GDM1 (cell line): ENCODE data around the gene KLHDC7A.
"Not testable (repeated sequence)": the region's sequence is repeated elsewhere in the genome, so short reads cannot be mapped to it uniquely, and the experiment has no call there.

Experiments used
- DNase-seq: peaks from one replicate; lab custom pipeline; 2025; lab: John Stamatoyannopoulos, UW

The KLHDC7A gene

DNA sequence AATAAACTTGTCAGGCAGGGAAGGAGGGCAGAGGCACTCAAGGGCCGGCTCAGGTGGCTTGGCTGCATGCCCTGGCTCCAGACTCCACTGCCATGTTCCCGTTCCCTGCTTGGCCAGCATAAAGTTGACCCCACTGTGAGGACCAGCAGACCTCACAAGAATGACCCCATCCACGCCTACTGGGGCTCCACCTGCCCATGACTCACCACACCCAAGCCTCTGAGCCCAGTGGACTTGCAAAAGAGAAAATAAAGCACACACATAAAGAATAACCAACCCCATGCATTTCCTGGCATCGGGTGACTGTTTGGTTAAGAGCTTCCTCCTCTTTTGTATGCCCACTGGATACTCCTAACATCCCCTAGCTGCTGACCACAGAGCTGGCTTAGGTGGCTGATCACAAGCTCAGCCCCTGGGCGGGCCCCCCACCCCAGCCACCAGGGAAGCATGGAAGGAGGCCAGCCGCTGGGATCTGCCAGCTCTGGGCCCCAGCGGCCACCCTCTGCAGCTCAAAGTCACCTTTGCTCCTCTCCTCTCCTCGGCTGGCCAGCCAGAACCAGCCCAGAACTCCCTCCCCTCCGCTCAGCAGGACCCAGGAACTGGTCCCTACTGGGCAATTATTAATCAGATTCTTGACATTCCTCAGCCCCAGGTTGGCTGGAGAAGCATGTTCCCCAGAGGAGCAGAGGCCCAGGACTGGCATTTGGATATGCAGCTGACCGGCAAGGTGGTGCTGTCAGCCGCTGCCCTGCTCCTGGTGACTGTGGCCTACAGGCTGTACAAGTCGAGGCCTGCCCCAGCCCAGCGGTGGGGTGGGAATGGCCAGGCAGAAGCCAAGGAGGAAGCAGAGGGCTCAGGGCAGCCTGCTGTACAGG is at the start of gene KLHDC7A:
Gene KLHDC7A (plus strand): TSS at position 616 of the 875 bp plus-strand sequence. CDS start 52 bp downstream, at position 668.
- DNase-seq, result no peak

DNA sequence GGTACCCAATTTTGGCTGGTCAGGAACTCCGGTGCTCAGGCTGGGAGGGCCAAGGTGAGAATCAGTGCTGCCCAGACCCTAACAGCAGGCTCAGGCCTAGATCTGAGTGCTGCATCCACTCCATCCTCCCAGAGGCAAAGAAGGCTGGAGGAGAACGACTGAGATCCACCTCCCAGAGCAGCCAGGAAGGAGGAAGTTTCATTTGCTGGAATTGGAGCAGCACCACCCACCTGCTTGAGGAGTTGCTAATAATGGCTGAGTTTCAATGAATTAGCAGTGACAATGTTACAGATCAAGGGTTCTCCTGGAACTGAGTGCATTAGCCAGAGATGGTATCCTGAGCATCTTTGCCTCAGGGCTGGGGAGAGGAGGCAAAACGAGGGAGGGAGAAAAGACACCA is 46.7 kb upstream of the KLHDC7A start:
- no peak for DNase-seq

DNA sequence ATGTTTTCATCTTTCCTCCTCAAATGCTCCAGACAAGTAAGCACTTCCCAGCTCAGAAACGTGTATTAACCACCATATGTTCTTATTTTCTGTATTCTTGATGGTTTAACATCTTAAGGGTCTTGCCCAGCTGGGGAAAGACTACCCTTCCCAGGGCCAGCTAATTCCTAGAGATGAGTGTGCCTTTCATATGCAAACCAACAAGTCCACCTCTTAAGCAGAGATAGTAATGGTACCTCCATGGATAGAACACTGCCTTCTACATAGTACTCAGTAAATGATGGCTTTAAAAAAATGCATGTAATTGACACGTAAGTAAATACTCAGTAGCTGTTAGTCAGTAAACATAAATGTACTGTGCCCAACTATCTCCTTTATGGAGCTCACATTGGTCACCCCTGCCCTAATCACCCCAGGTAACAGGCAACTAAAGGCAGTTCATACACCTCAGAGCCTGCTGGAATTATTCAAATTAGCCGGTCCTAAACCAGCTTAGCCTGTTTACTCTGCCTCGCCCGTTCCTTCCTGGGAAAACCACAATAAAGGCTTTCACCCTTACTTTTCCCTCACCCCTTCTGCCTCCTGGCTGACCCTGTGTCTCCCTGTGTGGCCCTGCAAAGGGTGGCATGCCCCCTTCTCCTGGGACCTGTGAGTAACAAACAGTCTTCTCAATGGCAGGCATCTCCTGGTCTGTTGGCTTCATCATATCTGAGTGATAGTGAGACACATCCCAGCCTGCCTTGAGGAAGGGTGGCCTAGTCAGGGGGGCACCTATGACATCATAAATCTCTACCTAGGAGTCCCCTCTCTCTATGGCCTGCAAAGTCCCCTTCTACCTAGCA is 40.1 kb upstream of the KLHDC7A start:
- no peak for DNase-seq

DNA sequence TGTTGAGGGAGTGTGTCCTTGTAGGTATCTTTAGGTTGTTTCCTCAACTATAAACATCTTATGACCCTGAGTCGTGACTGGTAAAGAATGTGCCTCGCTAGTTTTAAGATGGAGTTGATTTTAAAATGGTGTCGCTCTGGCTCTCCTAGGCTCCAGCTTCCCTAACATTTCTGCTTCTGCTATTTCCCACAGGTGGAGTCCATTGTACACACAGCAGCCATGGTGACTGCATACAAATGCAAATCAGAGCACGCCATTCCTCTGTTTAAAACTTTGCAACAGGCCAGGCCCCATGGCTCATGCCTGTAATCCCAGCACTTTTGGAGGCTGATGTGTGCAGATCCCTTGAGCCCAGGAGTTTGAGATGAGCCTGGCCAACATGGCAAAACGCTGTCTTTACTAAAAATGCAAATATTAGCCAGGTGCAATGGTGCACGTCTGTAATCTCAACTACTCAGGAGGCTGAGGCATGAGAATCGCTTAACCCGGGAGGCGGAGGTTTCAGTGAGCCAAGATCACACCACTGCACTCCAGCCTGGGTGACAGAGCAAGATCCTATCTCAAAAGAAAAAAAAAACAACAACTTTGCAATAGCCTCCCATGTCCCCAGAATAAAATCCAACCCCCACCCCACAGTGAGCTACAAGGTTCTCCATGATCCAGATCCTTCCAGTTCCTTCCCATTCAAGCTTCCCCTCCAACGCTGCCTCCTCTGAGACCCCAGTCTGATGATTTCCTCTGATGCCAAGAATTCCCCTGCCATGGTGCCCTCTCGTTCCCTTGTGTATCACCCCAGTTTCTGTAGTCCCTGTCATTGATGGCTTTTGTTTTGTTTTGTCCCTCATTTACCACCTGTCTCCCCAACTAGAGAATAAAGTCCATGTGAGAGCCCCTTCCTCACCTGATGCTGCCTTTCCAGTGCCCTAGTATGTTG is 36.9 kb upstream of the KLHDC7A start:
- no peak for DNase-seq

DNA sequence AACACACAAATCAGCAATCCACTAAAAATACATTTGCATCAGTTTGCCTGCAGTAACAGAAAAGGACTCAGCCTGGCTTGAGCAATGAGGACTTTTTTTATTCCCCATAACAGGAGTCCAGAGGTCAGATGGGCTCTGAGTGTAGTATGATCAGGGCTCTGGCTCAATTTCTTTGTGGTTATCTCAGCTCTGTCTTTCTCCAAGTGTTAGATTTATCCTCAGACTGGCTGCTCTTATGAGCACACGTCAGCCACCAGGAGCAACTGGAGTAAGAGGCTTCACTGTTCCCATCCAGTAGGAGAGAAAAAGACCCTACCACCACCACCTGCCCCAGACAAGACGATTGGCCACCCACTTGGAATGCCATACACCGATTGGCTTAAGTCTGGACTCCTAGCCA is 36.2 kb upstream of the KLHDC7A start:
- DNase-seq, result no peak

DNA sequence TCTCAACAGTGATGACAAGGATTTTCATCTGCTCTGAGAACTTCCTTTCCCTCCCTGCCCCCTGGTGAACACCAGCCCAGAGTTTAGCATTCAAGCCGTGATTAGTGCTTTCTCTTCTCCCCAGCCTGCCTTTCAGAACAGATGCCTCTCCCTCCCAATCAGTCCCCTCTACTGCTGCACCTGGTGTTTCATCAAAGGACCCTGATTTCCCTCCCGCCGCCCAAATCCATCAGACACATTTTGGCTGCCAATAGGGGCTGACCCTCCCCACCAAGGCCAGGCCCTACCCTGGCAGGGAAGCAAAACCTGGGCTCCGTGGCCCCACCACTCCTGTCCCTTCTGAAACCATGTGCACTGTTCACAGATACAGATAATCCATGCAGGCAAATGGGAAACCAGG is 34.0 kb upstream of the KLHDC7A start:
- no peak for DNase-seq

DNA sequence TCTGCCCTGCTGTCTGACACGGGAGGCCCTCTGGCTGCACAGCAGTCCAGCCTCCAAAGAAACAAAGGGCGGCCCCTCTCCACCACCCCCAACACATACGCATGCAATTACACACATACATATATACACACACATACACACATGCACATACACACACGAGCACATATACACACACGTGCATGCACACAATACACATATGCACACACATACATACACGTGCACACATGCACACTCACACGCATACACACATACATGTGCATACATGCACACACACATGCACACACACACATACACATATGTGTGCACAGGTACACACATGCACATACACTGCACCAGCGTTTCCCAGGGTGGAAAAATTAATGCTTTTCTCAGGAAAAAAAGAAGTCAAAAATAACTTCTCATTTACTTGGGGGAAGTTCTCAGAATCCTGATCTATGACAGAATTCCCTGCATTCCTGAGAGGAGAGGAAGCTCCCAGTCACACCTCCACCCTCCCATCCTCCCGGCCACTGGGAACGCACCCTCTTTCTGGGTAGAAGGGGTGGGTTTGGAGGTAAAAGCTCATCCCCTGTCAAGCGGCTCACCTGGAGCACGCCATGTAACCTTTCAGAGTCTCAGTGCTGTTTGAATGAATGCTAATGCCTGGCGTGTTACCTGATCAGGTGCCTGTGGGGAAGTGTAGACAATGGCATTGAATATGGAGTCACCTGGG is 33.1 kb upstream of the KLHDC7A start:
- DNase-seq, result no peak

DNA sequence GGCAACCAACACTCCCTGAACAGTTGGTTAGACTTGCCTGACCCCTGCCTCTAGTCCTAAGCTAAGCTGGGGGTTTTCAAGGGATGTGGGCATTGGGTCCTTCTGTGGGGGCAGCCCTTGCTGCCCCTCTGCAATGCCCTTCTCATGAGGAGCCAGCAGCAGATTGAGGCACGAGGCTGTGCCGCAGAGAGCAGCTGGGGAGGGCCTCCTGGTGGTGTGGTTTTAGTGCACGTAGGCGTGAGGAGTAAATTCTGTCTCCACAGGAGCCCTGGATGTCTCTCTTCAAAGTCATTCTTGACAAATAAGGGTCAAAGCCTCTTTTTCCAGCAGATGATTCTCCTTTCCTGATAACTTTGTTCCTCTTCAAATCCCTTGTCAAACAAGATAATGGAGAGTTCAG is 31.8 kb upstream of the KLHDC7A start:
- no peak for DNase-seq

DNA sequence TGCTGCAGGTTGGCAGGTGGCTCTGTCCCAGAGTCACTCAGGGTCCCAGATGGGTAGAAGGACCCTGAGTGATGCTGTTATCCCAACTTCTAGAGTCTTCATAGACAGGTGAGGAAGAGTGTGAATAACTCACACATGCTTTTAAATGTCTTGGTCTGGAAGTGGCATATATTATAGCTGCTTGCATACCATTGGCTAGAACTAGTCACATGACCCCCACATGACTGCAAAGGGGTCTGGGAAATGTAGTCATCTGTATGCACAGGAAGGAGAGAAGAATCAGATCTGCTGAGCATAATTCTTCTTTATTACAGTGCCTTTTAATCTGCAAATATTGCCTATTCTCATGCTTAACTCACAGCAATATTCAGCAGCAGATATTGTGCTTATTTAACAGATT is 28.2 kb upstream of the KLHDC7A start:
- no peak for DNase-seq

DNA sequence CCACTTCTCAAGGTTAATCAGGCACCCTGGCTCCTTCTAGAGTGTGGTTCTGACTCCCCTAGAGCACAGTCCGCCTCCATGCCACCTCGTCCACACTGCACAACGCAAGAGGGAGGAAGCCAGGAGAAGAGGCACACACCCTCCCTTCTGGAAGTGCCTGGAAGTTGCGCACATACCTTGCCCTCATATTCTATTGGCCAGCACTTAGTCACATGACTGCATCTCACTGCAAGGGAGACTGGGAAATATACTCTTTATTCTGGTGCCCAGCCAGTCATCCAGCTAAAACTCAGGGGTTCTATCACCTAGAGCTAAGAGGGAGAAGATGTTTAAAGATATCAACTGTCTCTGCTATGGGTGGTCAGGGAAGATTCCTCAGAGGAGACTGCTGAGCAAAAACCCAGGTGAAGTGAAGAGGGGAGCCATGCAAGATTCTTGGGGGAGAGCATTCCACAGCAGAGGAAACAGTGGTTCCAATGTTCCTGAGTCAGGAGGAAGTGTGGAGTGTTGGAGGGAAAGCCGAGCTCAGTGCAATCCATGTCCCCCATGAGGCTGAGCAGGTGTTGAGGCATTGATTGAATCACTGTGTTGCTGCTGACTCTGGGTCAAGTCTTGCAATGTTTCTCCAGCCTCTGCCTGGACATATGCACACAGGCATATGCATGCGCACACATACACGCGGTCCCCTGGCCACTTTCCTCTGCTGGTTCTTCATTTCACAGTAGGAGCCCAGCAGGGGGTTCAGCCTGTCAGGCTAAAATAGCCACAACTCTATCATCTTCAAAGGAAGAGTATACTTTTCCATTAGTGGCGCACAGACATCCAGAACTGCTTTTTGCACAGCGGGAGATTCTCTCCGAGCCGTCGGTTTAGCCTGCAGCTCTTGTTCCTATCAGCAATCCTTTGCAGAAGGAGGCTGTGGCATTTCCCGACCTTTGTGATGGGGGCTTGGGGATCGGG is 22.3 kb upstream of the KLHDC7A start:
- DNase-seq, result no peak

DNA sequence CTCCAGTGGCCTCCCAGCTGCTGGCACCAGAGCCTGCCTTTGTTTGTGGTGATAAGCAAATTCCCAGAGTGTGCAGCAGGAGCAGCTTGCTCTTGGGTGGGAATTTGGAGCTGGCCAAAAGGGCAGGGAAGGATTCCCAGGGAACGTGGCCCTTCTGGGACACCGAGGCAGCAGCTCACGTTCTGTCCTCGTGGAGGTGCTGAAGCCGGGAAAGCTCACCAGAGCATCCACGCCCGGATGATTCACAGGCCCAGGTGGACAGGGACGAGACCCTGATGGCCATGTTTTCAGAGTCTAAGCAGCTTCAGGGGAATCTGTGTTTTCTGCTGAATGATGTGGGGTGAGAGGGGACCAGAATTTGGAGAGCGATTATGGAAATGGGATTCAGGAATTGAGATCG is 19.1 kb upstream of the KLHDC7A start:
- DNase-seq, result no peak

DNA sequence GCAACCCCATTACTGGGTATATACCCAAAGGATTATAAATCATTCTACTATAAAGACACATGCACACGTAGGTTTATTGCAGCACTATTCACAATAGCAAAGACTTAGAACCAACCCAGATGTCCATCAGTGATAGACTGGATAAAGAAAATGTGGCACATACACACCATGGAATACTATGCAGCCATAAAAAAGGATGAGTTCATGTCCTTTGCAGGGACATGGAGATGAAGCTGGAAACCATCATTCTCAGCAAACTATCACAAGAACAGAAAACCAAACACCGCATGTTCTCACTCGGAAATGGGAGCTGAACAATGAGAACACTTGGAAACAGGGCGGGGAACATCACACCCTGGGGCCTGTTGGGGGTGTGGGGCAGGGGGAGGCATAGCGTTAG is 18.2 kb upstream of the KLHDC7A start:
- DNase-seq, result not testable (repeated sequence)

DNA sequence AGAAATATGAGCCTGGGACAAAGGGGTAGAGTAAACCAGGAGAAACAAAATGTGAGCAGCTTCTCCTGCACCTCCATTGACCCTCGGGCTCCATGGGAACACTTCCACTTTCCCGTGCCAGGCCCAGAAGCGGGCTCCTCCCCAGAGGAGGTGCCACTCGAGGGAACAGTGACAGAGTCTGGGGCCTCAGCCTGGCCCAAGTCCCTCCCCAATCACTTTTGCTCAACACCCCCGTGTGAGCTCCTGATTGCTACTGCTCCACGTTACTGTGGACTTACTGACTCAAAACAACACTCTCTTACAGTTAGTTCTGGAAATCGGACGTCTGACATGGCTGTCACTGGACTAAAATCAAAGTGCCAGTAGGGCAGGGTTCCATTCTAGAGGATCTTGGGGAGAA is 17.7 kb upstream of the KLHDC7A start:
- DNase-seq, result no peak

DNA sequence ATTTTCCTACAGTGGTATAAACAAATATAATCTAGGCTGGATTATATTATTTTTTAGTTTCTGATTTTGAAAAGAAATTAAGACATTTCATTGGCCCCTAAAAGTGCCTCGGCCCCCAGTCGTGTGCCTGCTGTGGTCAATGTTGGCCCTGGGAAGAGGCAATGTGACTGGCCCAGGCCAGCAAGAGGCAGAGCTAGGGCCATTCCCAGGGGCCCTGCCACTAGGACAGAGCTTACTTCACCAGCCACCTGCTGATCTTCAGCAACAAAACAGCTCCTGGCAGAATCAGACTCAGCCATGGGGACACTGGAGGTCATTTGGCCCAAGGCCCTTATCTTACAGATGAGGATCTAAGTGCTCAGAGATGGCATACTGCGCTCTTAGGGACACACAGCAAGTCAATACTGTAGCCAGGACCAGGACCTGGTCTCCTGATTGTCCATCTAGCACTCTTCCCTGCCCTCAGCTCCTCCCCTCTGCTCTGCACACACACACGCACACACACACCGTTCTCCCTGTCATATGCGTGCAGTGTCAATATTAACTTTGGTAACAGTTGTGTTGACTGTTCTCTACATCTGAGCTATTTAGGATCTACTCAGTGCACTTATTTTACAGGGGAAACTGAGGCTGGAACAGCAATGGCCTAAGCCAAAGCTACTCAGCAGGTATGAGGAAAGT is 16.6 kb upstream of the KLHDC7A start:
- no peak for DNase-seq

DNA sequence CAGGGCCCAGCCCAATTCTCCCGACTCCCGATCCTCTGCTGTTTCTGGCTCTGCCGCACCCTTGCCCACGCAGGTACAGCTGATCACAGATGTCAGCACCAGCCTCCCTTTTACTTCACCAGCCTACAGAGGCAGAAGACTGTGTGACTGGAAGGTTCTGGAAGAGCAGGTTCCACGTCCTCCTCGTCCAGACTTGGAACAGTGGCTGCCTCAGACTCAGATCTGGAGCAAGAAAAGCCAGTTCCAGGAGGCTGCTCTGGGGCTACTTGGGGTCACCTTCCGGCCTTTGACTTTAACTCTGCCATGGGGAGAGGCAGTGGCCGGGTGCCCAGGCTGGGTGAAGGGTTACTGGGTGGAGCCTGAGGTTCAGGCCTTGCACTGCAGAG is 16.1 kb upstream of the KLHDC7A start:
- DNase-seq, result no peak

DNA sequence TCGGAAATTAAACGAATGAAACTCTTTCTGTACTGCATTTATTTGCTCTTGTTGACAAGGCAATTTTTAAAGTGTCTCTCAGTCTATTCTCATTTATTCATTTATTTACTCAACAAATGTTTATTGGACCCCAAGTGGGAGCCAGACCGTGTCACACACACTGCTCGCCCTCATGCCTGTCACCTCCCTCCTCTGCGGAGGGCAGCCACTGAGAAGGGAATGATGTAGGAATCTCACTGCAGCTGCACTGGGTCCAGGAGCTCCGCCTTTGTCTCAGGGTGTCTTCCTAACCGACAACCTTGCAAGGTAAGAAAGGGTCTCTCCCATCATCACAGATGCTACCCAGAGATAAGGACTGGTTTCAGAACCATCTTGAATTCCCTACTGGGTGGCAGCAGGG is 14.1 kb upstream of the KLHDC7A start:
- no peak for DNase-seq

DNA sequence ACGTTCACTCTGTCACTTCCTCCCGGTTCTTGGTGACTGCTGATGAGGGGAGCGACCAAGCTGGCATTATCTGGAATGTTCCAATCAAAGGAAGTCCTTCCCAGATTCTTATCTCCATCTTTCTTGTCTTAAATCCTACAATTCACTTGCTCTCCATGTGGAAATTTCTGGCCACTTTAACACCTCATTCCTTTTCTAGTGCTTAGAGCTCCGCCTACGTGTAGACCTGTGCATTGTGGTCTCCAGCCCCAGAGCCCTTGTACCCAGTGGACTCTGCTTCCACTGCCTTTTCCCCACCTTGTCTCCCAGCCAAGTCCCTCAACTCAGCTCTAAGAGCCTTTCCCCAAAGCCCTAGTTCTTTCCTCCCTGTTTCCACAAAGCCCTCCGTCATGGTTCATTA is 12.2 kb upstream of the KLHDC7A start:
- no peak for DNase-seq

DNA sequence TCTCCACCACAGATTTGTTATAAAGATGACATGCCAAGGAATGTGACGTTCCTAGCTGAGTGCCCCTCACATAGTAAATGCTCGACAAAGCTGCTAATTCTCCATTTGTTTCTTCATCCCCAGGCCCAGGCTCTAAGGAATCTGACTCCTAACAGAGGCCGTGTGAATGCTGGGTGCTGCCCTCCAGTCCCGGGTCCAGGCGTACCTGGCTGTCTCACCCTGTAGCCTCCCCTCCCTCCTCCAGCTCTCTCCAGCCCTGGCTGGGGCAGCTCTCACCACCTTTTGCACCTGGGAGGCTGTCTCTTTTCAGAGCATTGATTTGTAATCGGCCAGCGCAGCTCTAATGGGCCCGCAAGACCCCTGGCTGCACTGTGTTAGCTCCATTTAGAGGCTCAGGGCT is 11.2 kb upstream of the KLHDC7A start:
- DNase-seq, result no peak

DNA sequence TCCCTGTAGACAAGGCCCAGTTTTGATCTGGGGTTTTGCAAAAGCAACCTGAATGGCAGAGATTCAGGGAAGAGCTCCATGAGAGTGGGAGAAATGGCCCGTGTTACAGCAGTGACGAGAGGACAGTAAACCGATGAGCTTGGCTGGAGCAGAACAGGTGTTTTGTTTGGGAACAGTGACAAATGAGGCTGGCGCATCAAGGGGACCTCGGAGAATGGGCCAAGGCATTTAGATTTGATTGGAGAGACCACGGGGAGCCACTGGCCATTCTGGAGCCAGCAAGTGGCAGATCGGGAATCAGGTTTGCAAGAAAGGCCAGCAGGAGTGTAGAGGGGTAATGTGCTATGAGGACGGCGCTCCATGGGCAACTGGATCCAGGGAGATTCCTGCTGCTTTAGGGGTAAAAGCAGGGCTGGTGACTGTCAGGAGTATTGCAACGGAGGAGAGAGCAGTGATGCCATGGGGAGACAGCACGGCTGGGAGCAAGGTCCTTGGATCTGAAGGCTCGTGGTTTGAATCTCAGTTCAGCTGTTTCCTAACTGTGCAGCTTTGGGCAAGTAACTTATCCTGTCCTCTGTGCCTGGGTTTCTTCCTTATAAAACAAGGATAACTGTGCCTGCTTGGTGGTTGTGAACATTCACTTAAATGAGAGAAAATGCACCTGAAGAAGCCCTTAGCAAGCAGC is 9.9 kb upstream of the KLHDC7A start:
- DNase-seq, result no peak
